GM23338 (cell line): ENCODE measurements around the gene FGF1. TPM values are rescaled to one million over a fixed set of nuclear protein-coding genes. Genes with fewer than 3 reads are reported as not detected.

Experiments used
- ATAC-seq: fragments of 200-7000 bp; cut with Tn5 transposase; 3 replicates; pipeline ENCODE4 v1.9.1; 2020
- DNase-seq: peaks from one replicate; pipeline ENCODE4 v3.0.0-alpha.2; 2015; ENCODE audit warnings: low spot score
- H2AFZ ChIP-seq: fragments of 200-600 bp; sonication (generic); 2 replicates; pipeline ENCODE4 v1.8.0; 2016; ENCODE audit warnings: antibody characterized with exemption, mild to moderate bottlenecking, moderate library complexity
- H3F3A ChIP-seq: fragments of 200-600 bp; sonication (generic); replicated peaks from 2 replicates; pipeline ENCODE4 v1.8.0; 2017; ENCODE audit warnings: antibody characterized with exemption, mixed run types, low read depth
- H3K27ac ChIP-seq: fragments of 200-600 bp; sonication (generic); 2 replicates; pipeline ENCODE4 v1.6.1; 2016; ENCODE audit warnings: low read depth
- H3K27me3 ChIP-seq: fragments of 200-600 bp; sonication (generic); 2 replicates; pipeline ENCODE4 v1.8.0; 2016; ENCODE audit warnings: mild to moderate bottlenecking, mixed run types, moderate library complexity; ENCODE audit not compliant: insufficient read depth
- H3K36me3 ChIP-seq: fragments of 200-600 bp; sonication (generic); 2 replicates; pipeline ENCODE4 v1.8.0; 2016; ENCODE audit warnings: mild to moderate bottlenecking; ENCODE audit not compliant: insufficient read depth
- H3K4me1 ChIP-seq: fragments of 200-600 bp; sonication (generic); 2 replicates; pipeline ENCODE4 v1.8.0; 2016; ENCODE audit warnings: mild to moderate bottlenecking, moderate library complexity; ENCODE audit not compliant: insufficient read depth
- H3K4me2 ChIP-seq: fragments of 200-600 bp; sonication (generic); 2 replicates; pipeline ENCODE4 v1.7.1; 2017; ENCODE audit warnings: mixed run types
- H3K4me3 ChIP-seq: fragments of 200-600 bp; sonication (generic); 2 replicates; pipeline ENCODE4 v1.6.1; 2016; ENCODE audit warnings: mixed run types
- H3K79me2 ChIP-seq: fragments of 200-600 bp; sonication (generic); replicated peaks from 2 replicates; pipeline ENCODE4 v1.8.0; 2017; ENCODE audit warnings: mild to moderate bottlenecking; ENCODE audit not compliant: insufficient read depth
- H3K9me2 ChIP-seq: fragments of 200-600 bp; sonication (generic); 2 replicates; pipeline ENCODE4 v1.8.0; 2017; ENCODE audit not compliant: insufficient read depth
- H4K20me1 ChIP-seq: fragments of 200-600 bp; sonication (generic); replicated peaks from 2 replicates; pipeline ENCODE4 v1.8.0; 2017; ENCODE audit warnings: mild to moderate bottlenecking; ENCODE audit not compliant: insufficient read depth
- H3K27ac Mint-ChIP-seq: 2 replicates; pipeline ENCODE4 v1.8.0; 2020; ENCODE audit warnings: inconsistent platforms, mild to moderate bottlenecking, moderate library complexity, mixed read lengths
- H3K27me3 Mint-ChIP-seq: 3 replicates; pipeline ENCODE4 v1.8.0; 2022; ENCODE audit warnings: low read depth, mild to moderate bottlenecking, moderate library complexity, mixed read lengths, inconsistent platforms; ENCODE audit not compliant: insufficient read depth, poor library complexity
- H3K36me3 Mint-ChIP-seq: 3 replicates; pipeline ENCODE4 v1.8.0; 2021; ENCODE audit warnings: low read depth, mild to moderate bottlenecking, inconsistent platforms, moderate library complexity, mixed read lengths
- H3K4me1 Mint-ChIP-seq: 3 replicates; pipeline ENCODE4 v1.8.0; 2020; ENCODE audit warnings: mild to moderate bottlenecking, inconsistent platforms, mixed read lengths
- H3K4me3 Mint-ChIP-seq: 3 replicates; pipeline ENCODE4 v1.8.0; 2021; ENCODE audit warnings: moderate library complexity, mild to moderate bottlenecking, inconsistent platforms, mixed read lengths
- H3K9me3 Mint-ChIP-seq: 3 replicates; pipeline ENCODE4 v1.8.0; 2020; ENCODE audit warnings: moderate library complexity, mild to moderate bottlenecking, inconsistent platforms, mixed read lengths
- CREB1 ChIP-seq: fragments of 250-450 bp; sonication (Bioruptor Pico); IDR thresholded peaks from 2 replicates; pipeline ENCODE4 v1.5.0; 2020; ENCODE audit warnings: low read depth, mild to moderate bottlenecking, moderate library complexity
- NANOG ChIP-seq: IDR thresholded peaks from 2 replicates; pipeline ENCODE4 v1.6.1; 2016; ENCODE audit warnings: antibody characterized with exemption, borderline replicate concordance
- POLR2AphosphoS5 ChIP-seq: IDR thresholded peaks from 2 replicates; pipeline ENCODE4 v1.6.1; 2016; ENCODE audit warnings: antibody characterized with exemption, low read depth
- REST ChIP-seq: IDR thresholded peaks from one replicate; pipeline ENCODE4 v1.6.1; 2018; ENCODE audit warnings: antibody characterized with exemption; ENCODE audit not compliant: unreplicated experiment
- STAT1 ChIP-seq: IDR thresholded peaks from one replicate; pipeline ENCODE4 v1.6.1; 2016; ENCODE audit warnings: antibody characterized with exemption; ENCODE audit not compliant: unreplicated experiment
- ZNF331 ChIP-seq: fragments of 250-450 bp; sonication (Bioruptor Pico); IDR thresholded peaks from 2 replicates; pipeline ENCODE4 v1.5.0; 2020; ENCODE audit warnings: low read depth, mild to moderate bottlenecking, moderate library complexity
- ZNF462 ChIP-seq: fragments of 250-450 bp; sonication (Bioruptor Pico); IDR thresholded peaks from 2 replicates; pipeline ENCODE4 v1.5.0; 2020; ENCODE audit warnings: mild to moderate bottlenecking, moderate library complexity
- polyA plus RNA-seq: library from polyadenylated mRNA; unstranded; fragments of >200 nt; fragmentation: Nextera tagmentation; extraction: Ambion mirVana; gene quantifications from 2 replicates; pipeline ENCODE4 v1.2.1, GENCODE V29; 2016
- total RNA-seq: library from RNA; depleted of rRNA; stranded (reverse); fragments of >200 nt; shearing (Covaris generic); gene quantifications from 2 replicates; pipeline ENCODE4 v1.2.3, GENCODE V29; 2014
- TF ChIP-seq, protein P1 (sequence below), 2 experiments: fragments of 200-600 bp in 1 of 2; sonication (generic) in 1 of 2; conservative IDR thresholded peaks; 2 replicates each; pipeline versions ENCODE4 v1.5.1 to v1.6.1; 2016 to 2017; ENCODE audit warnings: antibody characterized with exemption in 2 of 2, low read depth in 2 of 2, mild to moderate bottlenecking in 2 of 2, moderate library complexity in 1 of 2
- TF ChIP-seq, protein P2 (sequence below): IDR thresholded peaks from 2 replicates; pipeline ENCODE4 v1.6.1; 2016; ENCODE audit warnings: antibody characterized with exemption

The FGF1 gene
- total and polyA plus RNA-seq, 2 experiments from 2014 or later, result 0.21 to 0.34 TPM

DNA sequence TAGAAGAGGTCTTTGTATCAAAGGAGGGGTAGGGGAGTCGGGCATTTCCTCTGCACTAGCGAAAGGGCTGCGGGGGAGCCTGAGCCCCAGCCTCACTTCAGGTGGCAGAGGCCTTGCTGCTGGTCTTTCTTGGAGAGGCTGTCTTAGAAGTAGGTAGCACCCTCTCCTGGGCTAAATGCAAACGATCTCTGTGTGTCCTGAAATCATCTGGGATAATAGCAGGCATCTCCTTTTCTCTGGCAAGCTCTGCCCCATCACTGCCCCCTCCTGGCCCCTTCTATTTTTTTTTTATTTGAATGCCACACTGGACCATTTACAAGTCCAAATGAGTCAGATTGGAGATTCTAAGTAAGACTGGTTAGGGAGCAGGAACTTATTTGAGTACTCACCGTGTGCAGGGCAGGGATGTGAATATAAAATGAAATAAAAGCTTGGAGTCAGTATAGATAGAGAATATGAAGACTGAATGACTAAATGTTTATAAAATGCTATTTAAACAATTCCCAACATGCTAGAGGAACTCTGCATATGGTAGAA is 137.1 kb downstream of the FGF1 start:
- DNase-seq (peak; percentile 96), ATAC-seq (peak; percentile 93)
- no peaks in the 10 kb centered on the region for H3K27me3 ChIP-seq
- TF ChIP-seq STAT1, result no peak
- peak; percentile 8 for TF ChIP-seq REST
- TF ChIP-seq CREB1 (CRISPR knock-in tag), result no peak
- TF ChIP-seq, protein P1, sequence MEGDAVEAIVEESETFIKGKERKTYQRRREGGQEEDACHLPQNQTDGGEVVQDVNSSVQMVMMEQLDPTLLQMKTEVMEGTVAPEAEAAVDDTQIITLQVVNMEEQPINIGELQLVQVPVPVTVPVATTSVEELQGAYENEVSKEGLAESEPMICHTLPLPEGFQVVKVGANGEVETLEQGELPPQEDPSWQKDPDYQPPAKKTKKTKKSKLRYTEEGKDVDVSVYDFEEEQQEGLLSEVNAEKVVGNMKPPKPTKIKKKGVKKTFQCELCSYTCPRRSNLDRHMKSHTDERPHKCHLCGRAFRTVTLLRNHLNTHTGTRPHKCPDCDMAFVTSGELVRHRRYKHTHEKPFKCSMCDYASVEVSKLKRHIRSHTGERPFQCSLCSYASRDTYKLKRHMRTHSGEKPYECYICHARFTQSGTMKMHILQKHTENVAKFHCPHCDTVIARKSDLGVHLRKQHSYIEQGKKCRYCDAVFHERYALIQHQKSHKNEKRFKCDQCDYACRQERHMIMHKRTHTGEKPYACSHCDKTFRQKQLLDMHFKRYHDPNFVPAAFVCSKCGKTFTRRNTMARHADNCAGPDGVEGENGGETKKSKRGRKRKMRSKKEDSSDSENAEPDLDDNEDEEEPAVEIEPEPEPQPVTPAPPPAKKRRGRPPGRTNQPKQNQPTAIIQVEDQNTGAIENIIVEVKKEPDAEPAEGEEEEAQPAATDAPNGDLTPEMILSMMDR (conservative IDR thresholded peaks at IDR 0.05; ENCODE audit: low read depth in 2 of 2), result peak; percentile 98
- TF ChIP-seq ZNF331 (CRISPR knock-in tag), result no peak
- TF ChIP-seq, protein P2, sequence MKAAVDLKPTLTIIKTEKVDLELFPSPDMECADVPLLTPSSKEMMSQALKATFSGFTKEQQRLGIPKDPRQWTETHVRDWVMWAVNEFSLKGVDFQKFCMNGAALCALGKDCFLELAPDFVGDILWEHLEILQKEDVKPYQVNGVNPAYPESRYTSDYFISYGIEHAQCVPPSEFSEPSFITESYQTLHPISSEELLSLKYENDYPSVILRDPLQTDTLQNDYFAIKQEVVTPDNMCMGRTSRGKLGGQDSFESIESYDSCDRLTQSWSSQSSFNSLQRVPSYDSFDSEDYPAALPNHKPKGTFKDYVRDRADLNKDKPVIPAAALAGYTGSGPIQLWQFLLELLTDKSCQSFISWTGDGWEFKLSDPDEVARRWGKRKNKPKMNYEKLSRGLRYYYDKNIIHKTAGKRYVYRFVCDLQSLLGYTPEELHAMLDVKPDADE, result peak; percentile 55
- TF ChIP-seq ZNF462 (CRISPR knock-in tag), result no peak
- TF ChIP-seq NANOG, result peak; percentile 44
- peak; percentile 32; the same call in 1 of the 2 replicates for TF ChIP-seq POLR2AphosphoS5
- no peaks in the 10 kb centered on the region for H3K36me3 ChIP-seq
- H3K4me2 ChIP-seq, result peak overlapping the region; percentile 21; the same call in 1 of the 2 replicates
- Mint-ChIP-seq H3K27me3 (peaks cover 11% of the 10 kb centered on the region), H3K4me1 (peaks cover 46% of the 10 kb centered on the region), H3K36me3 (no peaks in the 10 kb centered on the region), H3K9me3 (no peaks in the 10 kb centered on the region), H3K4me3 (no peak overlapping the region), H3K27ac (peak overlapping the region; percentile 77; the same call in 1 of the 2 replicates)
- peaks cover 11% of the 10 kb centered on the region; the same call in 1 of the 2 replicates for H3F3A ChIP-seq
- H4K20me1 ChIP-seq, result no peaks in the 10 kb centered on the region
- H3K4me3 ChIP-seq, result no peak overlapping the region
- peaks cover 45% of the 10 kb centered on the region for H3K4me1 ChIP-seq
- no peaks in the 10 kb centered on the region for H3K9me2 ChIP-seq
- no peaks in the 10 kb centered on the region for H3K79me2 ChIP-seq
- H3K27ac ChIP-seq, result no peak overlapping the region
- no peak overlapping the region for H2AFZ ChIP-seq
